Fibroblast of the aortic adventitia (primary cell): ENCODE measurements around the gene MXD3. TPM values are rescaled to one million over a fixed set of nuclear protein-coding genes. Genes with fewer than 3 reads are reported as not detected.

ENCODE experiments used
- DNase-seq: peaks from one replicate; pipeline ENCODE4 v3.0.0-alpha.2; 2010; ENCODE audit warnings: low read depth
- H3K4me3 ChIP-seq: 2 replicates; pipeline ENCODE4 v1.5.1; 2011; ENCODE audit warnings: low read depth, mild to moderate bottlenecking, control low read depth, low read length, moderate library complexity
- total RNA-seq: library from RNA; depleted of rRNA; stranded (reverse); fragments of >200 nt; gene quantifications from 2 replicates; pipeline ENCODE4 v1.2.3, GENCODE V29; 2012; ENCODE audit warnings: low replicate concordance
- TF ChIP-seq, protein P1 (sequence below): IDR thresholded peaks from 2 replicates; pipeline ENCODE4 v1.5.1; 2011; ENCODE audit warnings: mild to moderate bottlenecking, low read length, control low read depth, inconsistent platforms; ENCODE audit not compliant: insufficient read depth

The MXD3 gene
- total RNA-seq, 1 donor = 17.5 TPM

DNA sequence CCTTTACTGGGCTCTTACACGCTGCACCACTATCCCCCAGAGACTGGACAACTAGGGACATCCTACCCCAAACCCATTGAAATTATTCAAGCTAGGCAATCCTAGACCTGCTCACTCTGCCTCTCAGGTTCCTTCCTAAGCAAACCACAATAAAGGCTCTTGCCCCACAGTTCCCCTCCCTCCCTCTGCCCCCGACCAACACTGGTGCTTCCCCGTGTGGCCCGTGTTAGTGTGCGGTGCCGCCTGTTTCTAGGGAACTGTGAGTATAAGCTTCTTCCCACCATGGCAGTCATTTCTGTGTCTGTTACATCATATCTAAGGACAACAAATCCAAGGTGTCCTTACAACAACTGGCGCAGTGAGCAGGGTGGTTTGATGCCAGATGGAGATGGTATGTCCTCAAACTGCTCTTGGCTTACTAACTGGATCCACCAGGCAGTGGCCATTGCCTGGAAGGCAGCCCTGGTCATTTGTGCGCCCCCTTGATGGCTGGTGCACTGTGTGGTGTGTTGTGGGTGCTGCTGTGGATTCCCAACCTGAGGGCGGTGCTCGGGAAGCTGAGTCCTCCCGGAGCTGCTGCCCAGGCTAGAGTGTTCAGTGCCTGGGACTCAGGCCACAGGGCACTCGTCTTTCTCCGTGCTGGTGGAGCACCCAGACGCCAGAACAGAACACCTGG is 8.4 kb upstream of the MXD3 start:
- H3K4me3 ChIP-seq = no peak overlapping the region
- TF ChIP-seq, protein P1, sequence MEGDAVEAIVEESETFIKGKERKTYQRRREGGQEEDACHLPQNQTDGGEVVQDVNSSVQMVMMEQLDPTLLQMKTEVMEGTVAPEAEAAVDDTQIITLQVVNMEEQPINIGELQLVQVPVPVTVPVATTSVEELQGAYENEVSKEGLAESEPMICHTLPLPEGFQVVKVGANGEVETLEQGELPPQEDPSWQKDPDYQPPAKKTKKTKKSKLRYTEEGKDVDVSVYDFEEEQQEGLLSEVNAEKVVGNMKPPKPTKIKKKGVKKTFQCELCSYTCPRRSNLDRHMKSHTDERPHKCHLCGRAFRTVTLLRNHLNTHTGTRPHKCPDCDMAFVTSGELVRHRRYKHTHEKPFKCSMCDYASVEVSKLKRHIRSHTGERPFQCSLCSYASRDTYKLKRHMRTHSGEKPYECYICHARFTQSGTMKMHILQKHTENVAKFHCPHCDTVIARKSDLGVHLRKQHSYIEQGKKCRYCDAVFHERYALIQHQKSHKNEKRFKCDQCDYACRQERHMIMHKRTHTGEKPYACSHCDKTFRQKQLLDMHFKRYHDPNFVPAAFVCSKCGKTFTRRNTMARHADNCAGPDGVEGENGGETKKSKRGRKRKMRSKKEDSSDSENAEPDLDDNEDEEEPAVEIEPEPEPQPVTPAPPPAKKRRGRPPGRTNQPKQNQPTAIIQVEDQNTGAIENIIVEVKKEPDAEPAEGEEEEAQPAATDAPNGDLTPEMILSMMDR = no peak
- no peak for DNase-seq

DNA sequence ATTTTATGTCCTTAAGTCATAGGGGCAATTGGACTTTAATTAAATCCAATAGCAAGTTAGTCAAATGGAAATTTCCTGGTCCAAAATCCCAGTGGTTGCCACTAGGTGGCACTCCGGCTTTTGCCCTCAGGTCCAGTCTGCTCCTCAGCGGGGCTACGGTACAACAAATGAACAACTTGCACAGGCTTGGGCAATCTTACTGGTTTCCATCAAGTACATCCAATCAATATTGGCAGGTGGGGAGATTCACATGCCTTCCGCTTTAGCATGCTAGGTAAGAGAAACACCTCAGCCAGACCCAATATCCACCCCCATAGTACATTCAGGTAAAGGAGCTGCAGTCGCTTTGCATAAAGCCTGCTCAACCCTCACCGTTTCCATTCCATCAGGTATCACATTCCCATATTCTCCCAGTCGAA is 6.3 kb upstream of the MXD3 start:
- TF ChIP-seq, protein P1 = peak; percentile 89
- peak; percentile 81 for DNase-seq

DNA sequence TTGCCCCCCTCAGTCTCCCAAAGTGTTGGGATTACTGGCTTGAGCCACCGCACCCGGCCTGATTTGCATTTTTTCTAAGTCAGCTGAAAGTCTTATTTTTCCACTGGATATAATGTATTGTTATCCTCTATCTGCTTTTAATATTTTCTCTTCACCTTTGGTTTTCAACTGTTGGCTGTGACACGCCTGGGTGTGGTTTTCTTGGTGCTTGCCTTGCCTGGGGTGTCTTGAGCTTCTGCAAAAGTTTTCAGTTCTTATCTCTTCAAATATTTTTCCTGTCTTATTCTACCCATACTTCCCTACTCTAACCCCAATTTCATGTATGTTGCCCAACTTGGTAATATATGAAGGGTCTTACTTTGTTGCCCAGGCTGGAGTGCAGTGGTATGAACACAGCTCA is 4.3 kb upstream of the MXD3 start:
- no peak overlapping the region for H3K4me3 ChIP-seq
- TF ChIP-seq, protein P1 = no peak
- DNase-seq = no peak

More for the DNA sequence above, 6.3 kb upstream of the MXD3 start:
- H3K4me3 ChIP-seq = no peak overlapping the region

DNA sequence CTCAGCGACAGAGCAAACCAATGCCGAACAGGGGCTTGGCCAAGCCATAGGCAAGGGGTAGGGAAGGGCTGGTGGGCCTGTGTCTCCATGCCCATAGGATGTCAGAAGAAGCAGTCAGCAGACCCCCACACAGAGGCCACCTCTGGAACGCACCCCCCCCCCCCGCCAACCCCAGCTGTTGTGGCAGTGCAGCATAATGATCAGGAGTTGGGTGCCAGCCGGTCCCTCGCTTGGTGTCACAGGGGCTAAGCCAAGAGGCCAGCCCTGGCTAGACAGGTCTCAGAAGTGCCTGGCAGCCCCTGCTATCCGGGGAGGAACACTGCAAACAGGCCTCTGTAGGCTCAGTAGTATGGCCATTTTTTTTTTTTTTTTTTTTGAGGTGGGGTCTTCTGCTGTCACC is 3.7 kb upstream of the MXD3 start:
- no peak for DNase-seq
- TF ChIP-seq, protein P1 = no peak
- no peak overlapping the region for H3K4me3 ChIP-seq

DNA sequence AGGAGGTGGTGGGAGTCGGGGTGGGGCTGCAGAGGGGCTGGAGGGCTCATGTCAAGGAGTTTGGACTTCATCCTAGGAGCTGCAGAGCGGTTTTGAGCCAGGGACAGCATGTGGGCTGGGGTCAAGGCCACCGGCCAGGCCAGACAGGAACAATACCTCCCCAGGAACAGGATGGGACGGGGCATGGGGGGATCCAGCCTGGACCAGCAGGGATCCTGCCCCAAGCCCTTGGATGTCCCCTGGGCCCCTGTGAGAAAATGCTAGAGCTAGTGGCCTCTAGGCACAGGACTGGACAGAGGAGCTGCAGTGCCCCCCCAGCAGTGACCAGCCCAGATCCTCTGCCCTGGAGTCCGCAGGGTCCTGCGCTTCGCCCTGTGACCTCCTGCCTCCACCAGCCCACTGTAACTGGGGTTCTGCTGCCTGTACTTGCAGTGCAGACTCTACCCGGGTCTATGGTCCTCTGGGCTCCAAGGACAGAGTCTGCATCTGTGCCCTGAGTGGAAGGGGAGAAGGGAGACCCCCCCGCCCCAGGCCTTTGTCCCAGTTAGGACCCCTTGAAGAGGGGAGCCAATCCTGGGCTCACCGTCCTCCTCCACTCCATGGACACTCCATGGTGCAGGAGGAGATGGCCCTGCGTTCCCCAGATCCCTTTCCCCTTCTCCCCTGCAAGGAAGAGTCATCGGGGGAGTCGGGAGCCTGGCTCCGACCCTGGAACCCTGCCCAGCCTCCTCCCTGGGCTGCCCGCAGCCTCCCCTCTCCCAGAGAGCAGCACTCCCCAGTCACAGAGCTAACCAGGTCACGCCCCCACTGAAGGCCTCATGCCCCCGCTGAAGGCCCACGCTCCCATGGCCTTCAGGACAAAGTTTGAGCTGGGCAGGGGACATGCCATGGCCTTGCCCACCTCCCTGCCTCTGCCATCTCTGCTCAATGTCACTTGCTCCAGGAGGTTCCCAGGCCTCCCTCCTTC is 3.0 kb upstream of the MXD3 start:
- no peak overlapping the region for H3K4me3 ChIP-seq
- TF ChIP-seq, protein P1 = no peak
- no peak for DNase-seq

DNA sequence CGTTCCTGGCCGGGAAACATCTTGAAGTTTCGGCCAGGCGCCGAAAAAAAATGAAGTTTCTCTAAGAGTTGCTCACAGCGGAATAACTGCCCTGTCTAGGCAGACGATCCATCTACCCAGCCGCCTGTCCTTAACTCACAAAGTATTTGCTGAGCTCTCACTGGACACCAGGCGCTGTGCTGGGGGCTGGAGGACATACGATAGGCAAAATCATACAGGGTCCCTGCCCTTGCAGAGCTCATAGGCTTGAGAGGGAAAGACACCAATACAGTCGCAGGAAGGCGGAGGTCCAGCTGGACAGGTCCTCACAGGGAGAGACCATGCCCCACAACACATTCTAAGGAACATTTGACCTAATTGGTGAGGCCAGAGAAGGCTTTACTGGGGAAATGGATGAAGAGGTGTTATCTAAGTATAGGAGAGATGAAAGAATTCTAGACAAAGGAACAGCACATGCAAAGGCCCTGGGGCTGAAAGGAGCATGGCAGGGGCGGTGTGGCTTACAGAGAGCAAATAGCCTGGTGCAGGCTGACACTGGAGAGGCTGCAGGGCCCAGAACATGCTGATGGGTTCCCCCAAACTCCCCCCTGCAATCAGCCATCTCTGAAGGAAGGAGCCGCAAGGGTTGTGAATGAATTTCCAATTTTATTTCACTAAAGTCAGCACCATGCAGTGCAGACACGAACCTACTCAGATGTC is 2.0 kb upstream of the MXD3 start:
- TF ChIP-seq, protein P1 = no peak
- no peak for DNase-seq
- H3K4me3 ChIP-seq = no peak overlapping the region
